ENCODE measurements around the gene CPT1C.

- TF ChIP-seq CTCF (IDR thresholded peaks at IDR 0.05) (no peak), EZH2 (IDR thresholded peaks at IDR 0.05; ENCODE audit: borderline replicate concordance, insufficient read depth, low read depth, low read length, poor library complexity, severe bottlenecking) (no peak)
Measured at GRCh38 chr19:49691243-49692146, 579 bp downstream of the CPT1C start.
